NCI-H524 treated with DMSO at 0.1 percent for 48 hours (cell line): ENCODE measurements around the gene RALGPS1.

Source experiments
- DNase-seq: peaks from one replicate; lab custom pipeline; 2025; lab: John Stamatoyannopoulos, UW

RALGPS1 gene, protein sequence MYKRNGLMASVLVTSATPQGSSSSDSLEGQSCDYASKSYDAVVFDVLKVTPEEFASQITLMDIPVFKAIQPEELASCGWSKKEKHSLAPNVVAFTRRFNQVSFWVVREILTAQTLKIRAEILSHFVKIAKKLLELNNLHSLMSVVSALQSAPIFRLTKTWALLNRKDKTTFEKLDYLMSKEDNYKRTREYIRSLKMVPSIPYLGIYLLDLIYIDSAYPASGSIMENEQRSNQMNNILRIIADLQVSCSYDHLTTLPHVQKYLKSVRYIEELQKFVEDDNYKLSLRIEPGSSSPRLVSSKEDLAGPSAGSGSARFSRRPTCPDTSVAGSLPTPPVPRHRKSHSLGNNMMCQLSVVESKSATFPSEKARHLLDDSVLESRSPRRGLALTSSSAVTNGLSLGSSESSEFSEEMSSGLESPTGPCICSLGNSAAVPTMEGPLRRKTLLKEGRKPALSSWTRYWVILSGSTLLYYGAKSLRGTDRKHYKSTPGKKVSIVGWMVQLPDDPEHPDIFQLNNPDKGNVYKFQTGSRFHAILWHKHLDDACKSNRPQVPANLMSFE

GRCh38 chr9:126914458-126915280 lies at the start of gene RALGPS1:
RALGPS1 (plus strand) TSS chr9:126914782; CDS start chr9:126962290, 47,508 bp downstream.
- DNase-seq = peak; percentile 93

- DNase-seq = no peak
These were observed 45.2 kb upstream of the RALGPS1 start for GRCh38 chr9:126869368-126869767.

DNA sequence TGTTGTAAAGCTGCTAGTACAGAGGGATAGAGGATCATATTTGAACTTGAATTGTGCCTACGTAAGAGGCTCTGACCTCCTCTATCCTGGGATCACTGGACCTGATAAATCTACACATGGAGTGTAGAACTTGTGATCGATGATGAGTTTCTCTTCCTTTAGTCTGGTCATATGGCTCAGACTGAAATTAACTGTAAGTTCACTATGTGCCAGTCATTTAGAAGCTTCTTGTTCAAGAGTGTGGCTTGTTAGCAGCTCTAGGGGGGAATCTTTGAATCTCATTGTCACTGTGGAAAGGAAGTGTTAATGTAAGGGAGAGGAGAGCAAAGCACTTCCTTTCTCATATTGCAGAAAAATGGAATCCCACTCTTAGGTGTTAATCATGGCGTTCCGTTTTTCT lies 42.1 kb upstream of the RALGPS1 start:
- DNase-seq = no peak

DNA sequence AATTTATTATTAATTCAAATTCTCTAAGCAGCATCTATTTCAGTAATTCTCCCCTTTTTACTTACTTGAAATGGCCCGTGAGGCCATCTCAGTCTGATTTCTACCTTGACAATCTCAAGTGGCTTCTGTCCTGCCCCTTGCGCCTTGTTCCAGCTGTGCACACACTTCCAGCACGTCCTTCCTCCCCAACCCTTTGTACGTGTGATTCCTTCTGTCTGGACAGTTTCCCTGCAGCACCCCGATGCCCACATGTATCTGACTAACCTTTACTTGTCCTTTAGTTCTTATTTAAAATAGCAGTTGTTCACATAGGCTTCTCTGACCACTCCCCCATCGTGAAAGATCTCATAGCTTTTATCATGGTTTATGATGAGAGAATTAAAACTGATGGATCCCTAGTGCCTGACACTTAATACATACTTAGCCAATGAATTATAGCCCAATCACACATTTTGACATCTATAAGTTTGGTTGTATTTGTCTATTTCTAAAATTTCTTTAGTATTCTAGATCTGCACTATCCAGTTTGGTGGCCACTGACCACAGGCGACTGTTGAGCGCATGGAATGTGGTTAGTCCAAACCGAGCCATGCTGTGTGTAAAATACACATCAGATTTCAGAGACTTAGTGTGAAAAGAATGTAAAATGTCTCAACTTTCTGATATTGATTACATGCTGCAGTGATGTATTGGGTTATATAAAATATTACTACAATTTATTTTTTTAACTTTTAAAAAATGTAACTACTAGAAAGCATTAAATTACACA lies 39.9 kb upstream of the RALGPS1 start:
- no peak for DNase-seq

GRCh38 chr9:126875756-126876510 lies 38.6 kb upstream of the RALGPS1 start:
- DNase-seq = no peak

- no peak for DNase-seq
These were observed 38.1 kb upstream of the RALGPS1 start for GRCh38 chr9:126876531-126876930.

DNA sequence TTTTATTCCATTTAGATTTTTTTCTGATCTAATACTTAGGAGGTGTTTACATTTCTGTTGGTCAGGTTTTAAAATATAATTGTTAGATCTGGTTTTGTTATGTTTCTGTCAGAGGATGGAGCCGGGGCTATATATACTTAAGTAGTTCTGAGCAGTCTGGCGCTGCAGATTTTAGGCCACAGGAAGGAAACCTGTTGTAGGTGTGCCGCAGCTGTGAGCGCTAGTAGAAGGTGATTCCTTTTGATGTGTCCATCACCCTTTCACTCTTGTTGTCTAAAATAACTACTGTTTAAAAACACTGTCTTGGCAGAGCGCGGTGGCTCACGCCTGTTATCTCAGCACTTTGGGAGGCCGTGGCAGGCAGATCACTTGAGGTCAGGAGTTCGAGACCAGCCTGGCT lies 37.2 kb upstream of the RALGPS1 start:
- DNase-seq = no peak

DNA sequence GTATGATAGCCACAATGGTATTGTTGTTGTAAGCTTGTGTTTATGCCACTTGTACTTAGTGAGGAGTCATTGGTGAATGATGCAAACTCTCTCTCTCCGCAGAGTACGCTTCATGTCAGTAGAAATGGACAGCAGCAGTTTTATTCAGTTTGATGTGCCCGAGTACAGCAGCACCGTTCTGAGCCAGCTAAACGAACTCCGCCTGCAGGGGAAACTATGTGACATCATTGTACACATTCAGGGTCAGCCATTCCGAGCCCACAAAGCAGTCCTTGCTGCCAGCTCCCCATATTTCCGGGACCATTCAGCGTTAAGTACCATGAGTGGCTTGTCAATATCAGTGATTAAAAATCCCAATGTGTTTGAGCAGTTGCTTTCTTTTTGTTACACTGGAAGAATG lies 35.3 kb upstream of the RALGPS1 start:
- DNase-seq = no peak

DNA sequence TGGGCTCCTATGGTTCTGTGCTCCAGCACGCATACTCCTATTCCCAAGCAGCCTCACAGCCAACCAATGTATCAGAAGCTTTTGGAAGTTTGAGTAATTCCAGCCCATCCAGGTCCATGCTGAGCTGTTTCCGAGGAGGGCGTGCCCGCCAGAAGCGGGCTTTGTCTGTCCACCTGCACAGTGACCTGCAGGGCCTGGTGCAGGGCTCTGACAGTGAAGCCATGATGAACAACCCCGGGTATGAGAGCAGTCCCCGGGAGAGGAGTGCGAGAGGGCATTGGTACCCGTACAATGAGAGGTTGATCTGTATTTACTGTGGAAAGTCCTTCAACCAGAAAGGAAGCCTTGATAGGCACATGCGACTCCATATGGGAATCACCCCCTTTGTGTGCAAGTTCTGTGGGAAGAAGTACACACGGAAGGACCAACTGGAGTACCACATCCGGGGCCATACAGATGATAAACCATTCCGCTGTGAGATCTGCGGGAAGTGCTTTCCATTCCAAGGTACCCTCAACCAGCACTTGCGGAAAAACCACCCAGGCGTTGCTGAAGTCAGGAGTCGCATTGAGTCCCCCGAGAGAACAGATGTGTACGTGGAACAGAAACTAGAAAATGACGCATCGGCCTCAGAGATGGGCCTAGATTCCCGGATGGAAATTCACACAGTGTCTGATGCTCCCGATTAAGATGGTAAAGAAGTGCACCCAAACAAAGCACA lies 34.2 kb upstream of the RALGPS1 start:
- DNase-seq = no peak

- no peak for DNase-seq
These were observed 33.6 kb upstream of the RALGPS1 start for GRCh38 chr9:126880947-126881332.

- no peak for DNase-seq
These were observed 31.8 kb upstream of the RALGPS1 start for GRCh38 chr9:126882746-126883145.

DNA sequence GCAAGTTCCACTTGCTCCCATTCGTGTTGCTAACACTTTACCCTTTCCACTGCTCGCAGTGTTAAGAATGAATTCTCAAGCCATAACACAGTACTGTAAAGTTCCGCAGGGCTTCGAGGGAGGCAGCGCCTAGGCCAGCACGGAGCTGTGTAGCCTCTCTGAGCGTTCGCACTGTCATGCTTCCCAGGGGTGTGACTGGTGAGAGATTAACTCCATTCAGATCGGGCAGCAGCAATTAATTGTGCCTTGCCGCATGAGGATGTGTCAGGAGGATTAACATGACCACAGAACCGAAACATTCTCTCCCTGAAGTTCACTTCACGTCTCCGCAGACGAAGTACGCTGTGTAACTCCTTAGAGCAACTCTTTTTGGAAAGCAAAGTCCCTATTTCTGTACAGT lies 30.9 kb upstream of the RALGPS1 start:
- no peak for DNase-seq

DNA sequence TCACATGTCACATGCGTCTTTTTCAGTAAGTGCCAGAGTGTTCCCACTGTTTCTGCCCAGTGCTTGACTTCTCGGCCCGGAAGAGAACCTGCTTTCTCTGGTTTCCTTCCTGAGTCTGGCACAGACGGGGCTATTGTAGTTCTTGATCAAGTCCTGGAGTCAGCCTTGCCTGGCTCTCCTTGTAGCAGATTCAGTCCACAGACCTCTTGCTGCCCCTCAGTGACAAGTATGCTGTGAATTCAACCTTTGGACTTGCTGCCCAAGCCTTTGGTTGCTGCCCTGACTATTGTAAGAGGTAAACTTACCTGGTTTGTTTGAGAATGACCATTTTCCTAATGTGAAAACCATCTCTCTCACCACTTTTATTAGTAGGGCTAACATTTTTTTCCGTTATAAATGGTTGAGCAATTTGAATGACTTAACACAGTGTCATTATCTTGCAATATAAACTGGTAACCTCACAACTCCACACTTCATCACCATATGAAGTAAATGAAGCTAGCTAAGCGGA lies 29.4 kb upstream of the RALGPS1 start:
- no peak for DNase-seq

DNA sequence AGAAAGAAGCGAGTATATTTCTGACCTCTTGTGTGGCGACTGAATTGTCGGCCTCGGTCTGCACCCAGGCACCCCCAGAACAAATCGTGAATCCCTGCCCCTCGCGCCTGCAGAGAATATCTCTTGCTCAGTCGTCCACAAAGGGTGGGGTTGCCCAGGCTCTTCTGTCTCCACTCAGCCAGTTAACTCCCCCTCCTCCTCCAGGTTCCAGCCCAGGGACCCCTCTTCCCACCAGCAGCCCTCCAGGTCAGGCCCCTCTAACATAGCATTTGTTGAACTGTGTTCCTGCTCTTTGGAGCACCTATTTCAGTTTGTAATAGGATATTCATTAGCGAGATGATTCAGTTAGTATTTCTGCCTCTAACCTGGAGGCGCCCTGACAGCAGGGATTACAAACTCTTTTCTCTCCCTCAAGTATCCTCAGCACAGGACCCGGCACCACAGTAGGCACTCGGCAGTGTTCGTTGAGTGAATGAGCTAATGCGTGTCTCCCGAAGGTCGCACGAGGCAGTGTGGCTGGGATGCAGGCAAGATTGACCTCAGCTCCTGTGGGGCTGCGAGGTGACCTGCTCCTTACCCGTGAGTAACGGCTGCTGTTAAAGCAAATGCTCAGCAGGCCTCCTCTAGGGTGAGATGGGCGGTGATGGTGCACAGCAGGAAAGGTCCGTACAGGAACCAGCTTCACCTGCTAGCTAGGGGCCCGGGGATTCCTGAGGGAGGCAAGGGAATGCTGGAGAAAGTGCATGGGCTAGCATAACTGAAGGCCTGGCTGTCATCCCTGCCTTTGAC lies 28.4 kb upstream of the RALGPS1 start:
- no peak for DNase-seq

GRCh38 chr9:126886897-126887296 lies 27.7 kb upstream of the RALGPS1 start:
- no peak for DNase-seq

DNA sequence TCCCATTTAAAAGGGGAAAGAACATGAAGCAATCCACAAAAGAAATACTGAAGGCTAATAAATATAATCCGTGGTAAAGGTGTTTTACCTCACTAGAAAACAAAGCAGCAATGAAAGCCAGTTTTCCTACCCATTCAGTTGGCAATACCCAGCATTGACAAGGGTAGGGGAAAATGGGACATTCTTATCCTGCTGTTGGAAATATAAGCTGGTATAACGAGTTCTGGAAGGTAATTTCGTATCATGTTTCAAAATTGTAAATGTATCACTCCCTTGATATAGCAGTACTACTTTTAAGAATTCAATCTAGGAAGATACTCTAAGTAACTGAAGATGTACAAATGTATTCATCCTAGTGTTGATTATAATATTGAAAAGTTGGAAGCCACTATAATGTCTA lies 22.9 kb upstream of the RALGPS1 start:
- DNase-seq = no peak

DNA sequence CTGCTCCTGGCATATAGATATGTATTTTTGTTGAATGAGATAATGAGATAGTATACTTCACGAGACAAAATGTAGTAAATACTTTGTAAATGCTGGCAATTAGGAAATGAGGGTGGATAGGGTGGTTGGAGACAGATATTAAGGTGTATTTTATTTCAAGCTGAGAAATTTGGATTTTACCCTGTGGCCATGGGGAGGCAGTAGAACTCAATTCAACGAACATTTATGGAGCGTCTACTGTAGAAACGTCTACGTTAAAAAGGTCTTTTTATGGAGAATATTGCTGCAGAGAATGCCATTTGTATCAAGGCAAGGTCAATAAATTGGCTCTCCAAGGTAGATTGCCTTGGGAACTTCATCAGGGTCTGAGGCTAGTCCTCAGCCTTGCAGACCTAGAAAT lies 21.5 kb upstream of the RALGPS1 start:
- DNase-seq = no peak

GRCh38 chr9:126894052-126894603 lies 20.5 kb upstream of the RALGPS1 start:
- no peak for DNase-seq

DNA sequence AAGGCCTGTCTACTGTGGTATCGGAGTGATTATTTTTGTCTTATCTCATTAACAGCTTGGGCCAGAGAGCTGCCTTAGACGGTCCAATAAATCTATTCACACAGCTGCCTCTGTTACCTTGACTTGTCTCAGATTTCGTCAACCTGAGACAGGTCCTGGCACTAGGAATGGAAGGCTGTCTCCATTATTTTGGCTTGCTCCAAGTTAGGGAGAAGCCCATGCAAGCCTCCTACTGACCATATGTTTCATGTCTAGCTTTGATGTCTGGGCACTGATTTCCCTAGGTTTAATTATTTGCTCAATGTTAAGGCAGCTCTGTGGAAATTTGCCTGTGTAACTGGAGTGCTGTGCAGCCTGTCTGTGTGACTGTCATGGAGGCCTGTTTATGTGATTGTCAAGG lies 12.4 kb upstream of the RALGPS1 start:
- no peak for DNase-seq
